ENCODE data around the gene ATXN7L1. TPM values are rescaled to one million over a fixed set of nuclear protein-coding genes. Genes with fewer than 3 reads are reported as not detected.

Gene ATXN7L1
- total and polyA plus RNA-seq, 2 donors (not counting 1 experiment from before 2014, with no cell fraction given): 7.1 to 40.6 TPM

DNA sequence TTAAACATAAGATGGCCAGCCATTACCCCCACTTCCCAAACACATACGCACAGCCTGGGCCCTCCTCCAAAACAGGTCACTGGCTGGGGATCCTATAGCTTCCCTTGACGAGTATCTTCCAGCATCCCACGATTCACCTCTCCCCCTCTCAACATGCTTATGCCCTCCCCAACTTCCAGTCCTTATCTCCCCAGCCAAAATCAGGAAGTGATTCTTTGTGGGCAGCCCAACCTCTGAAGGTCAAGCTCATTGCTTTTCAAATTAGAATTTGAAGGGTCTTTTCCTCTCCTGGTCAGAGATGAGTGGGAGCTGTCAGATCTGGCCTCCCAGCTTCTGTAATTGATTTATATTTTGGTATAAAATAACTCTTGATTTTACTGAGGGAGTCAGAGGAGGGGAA is 133.6 kb downstream of the ATXN7L1 start:
- Histone ChIP-seq H3K9ac (ENCODE audit: low read length) (no peak overlapping the region), H3K9me3 (ENCODE audit: control extremely low read depth in 1 of 3, control insufficient read depth in 2 of 3, insufficient read depth in 1 of 3, low read length in 2 of 3) (no peaks in the 10 kb centered on the region), H3K4me3 (ENCODE audit: control extremely low read depth in 1 of 5, extremely low read depth in 1 of 5, insufficient read depth in 1 of 5, low read depth in 2 of 5, low read length in 4 of 5) (no peak overlapping the region), H3K36me3 (replicated peaks in 1 of 2; ENCODE audit: control extremely low read depth in 1 of 2, control insufficient read depth in 1 of 2, extremely low read depth in 1 of 2, insufficient read depth in 2 of 2, low read length in 1 of 2) (no peaks in the 10 kb centered on the region), H4K20me1 (ENCODE audit: control insufficient read depth, insufficient read depth, low read length, poor library complexity, severe bottlenecking) (no peaks in the 10 kb centered on the region), H3K27ac (ENCODE audit: low read length in 2 of 2) (no peak overlapping the region), H2AFZ (ENCODE audit: insufficient read depth, low read depth, low read length, poor library complexity, severe bottlenecking) (no peak overlapping the region), H3K4me2 (replicated peaks; ENCODE audit: low read depth, low read length, poor library complexity, severe bottlenecking) (no peak overlapping the region), H3K79me2 (ENCODE audit: control insufficient read depth, insufficient read depth, low read length) (no peaks in the 10 kb centered on the region), H3K4me1 (ENCODE audit: control insufficient read depth in 2 of 2, insufficient read depth in 2 of 2, low read length in 2 of 2) (peaks cover 14 to 15% of the 10 kb centered on the region in 2 donors), H3K27me3 (replicated peaks in 1 of 4; ENCODE audit: control extremely low read depth in 1 of 4, control insufficient read depth in 3 of 4, insufficient read depth in 4 of 4, low read length in 3 of 4) (no peaks in the 10 kb centered on the region)
- ChIA-PET CTCF (interaction anchor here (0.6 to 4.2 kb wide), 4 partner anchors 18 to 90 kb away, joined by 3 to 17 read pairs (median 5); no protein-coding TSS in a partner anchor), POLR2A (no interaction called here)
- no peak overlapping the region for H3K27ac Mint-ChIP-seq
- no peak overlapping the region for H3K4me3 Mint-ChIP-seq
- peaks cover 3% of the 10 kb centered on the region for H3K27me3 Mint-ChIP-seq
- intact Hi-C loops (cut with micrococcal nuclease): loop anchor here (10.0 kb wide), 1 partner anchor 48 kb away; no protein-coding TSS in a partner anchor
- no peaks in the 10 kb centered on the region for H3K9me3 Mint-ChIP-seq (ENCODE audit: insufficient read depth)
- H3K4me1 Mint-ChIP-seq: peaks cover 21% of the 10 kb centered on the region
- ATAC-seq (ENCODE audit: low read depth) (no peak), DNase-seq (no peak)
- TF ChIP-seq, protein P1, sequence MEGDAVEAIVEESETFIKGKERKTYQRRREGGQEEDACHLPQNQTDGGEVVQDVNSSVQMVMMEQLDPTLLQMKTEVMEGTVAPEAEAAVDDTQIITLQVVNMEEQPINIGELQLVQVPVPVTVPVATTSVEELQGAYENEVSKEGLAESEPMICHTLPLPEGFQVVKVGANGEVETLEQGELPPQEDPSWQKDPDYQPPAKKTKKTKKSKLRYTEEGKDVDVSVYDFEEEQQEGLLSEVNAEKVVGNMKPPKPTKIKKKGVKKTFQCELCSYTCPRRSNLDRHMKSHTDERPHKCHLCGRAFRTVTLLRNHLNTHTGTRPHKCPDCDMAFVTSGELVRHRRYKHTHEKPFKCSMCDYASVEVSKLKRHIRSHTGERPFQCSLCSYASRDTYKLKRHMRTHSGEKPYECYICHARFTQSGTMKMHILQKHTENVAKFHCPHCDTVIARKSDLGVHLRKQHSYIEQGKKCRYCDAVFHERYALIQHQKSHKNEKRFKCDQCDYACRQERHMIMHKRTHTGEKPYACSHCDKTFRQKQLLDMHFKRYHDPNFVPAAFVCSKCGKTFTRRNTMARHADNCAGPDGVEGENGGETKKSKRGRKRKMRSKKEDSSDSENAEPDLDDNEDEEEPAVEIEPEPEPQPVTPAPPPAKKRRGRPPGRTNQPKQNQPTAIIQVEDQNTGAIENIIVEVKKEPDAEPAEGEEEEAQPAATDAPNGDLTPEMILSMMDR (IDR thresholded peaks at IDR 0.05): no peak
- no peak for TF ChIP-seq EZH2 (IDR thresholded peaks at IDR 0.05; ENCODE audit: borderline replicate concordance, insufficient read depth, low read depth, low read length, poor library complexity, severe bottlenecking)
- 57% methylated on average over 3 of the region's 3 CpGs for WGBS (ENCODE audit: insufficient coverage)

DNA sequence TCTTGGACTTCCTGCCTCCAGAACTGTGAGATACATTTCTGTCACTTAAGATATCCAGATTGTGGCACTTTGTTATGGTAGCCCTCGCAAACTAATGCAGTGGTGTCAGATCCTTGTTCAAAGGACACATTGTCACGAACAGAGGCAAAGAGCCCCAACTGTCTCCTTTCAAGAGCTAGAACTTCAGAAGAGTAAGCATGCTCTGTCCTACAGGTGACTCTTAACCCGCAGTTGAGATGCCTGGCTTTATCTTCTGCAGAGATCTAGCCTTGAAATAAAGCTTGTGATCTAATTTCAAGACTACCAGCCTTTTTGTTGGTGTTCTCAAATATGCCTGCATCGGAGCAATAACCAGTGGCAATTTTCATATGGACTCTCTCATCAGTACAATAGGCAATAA is 134.4 kb downstream of the ATXN7L1 start:
- no peak overlapping the region for H3K27ac Mint-ChIP-seq
- Histone ChIP-seq H3K27ac (ENCODE audit: low read length in 2 of 2) (no peak overlapping the region), H3K4me1 (ENCODE audit: control insufficient read depth in 2 of 2, insufficient read depth in 2 of 2, low read length in 2 of 2) (peaks cover 14 to 15% of the 10 kb centered on the region in 2 donors), H3K27me3 (replicated peaks in 1 of 4; ENCODE audit: control extremely low read depth in 1 of 4, control insufficient read depth in 3 of 4, insufficient read depth in 4 of 4, low read length in 3 of 4) (no peaks in the 10 kb centered on the region), H3K36me3 (replicated peaks in 1 of 2; ENCODE audit: control extremely low read depth in 1 of 2, control insufficient read depth in 1 of 2, extremely low read depth in 1 of 2, insufficient read depth in 2 of 2, low read length in 1 of 2) (no peaks in the 10 kb centered on the region), H3K79me2 (ENCODE audit: control insufficient read depth, insufficient read depth, low read length) (no peaks in the 10 kb centered on the region), H3K9me3 (ENCODE audit: control extremely low read depth in 1 of 3, control insufficient read depth in 2 of 3, insufficient read depth in 1 of 3, low read length in 2 of 3) (no peaks in the 10 kb centered on the region), H3K4me3 (ENCODE audit: control extremely low read depth in 1 of 5, extremely low read depth in 1 of 5, insufficient read depth in 1 of 5, low read depth in 2 of 5, low read length in 4 of 5) (no peak overlapping the region), H2AFZ (ENCODE audit: insufficient read depth, low read depth, low read length, poor library complexity, severe bottlenecking) (no peak overlapping the region), H3K4me2 (replicated peaks; ENCODE audit: low read depth, low read length, poor library complexity, severe bottlenecking) (no peak overlapping the region), H4K20me1 (ENCODE audit: control insufficient read depth, insufficient read depth, low read length, poor library complexity, severe bottlenecking) (no peaks in the 10 kb centered on the region), H3K9ac (ENCODE audit: low read length) (no peak overlapping the region)
- H3K4me1 Mint-ChIP-seq: peaks cover 21% of the 10 kb centered on the region
- DNase-seq (no peak), ATAC-seq (ENCODE audit: low read depth) (no peak)
- intact Hi-C loops (cut with micrococcal nuclease): loop anchor here (10.0 kb wide), 1 partner anchor 47 kb away; no protein-coding TSS in a partner anchor
- WGBS (ENCODE audit: insufficient coverage): 94% methylated on average over 4 of the region's 4 CpGs
- peaks cover 3% of the 10 kb centered on the region for H3K27me3 Mint-ChIP-seq
- POLR2A ChIA-PET: no interaction called here
- TF ChIP-seq EZH2 (IDR thresholded peaks at IDR 0.05; ENCODE audit: borderline replicate concordance, insufficient read depth, low read depth, low read length, poor library complexity, severe bottlenecking): no peak
- TF ChIP-seq, protein P1 (IDR thresholded peaks at IDR 0.05): no peak
- CTCF ChIA-PET: interaction anchor here (0.6 to 4.2 kb wide), 3 partner anchors 10 to 23 kb away, joined by 3 to 17 read pairs (median 4); no protein-coding TSS in a partner anchor
- no peak overlapping the region for H3K4me3 Mint-ChIP-seq
- H3K9me3 Mint-ChIP-seq (ENCODE audit: insufficient read depth): no peaks in the 10 kb centered on the region
